Measurements from ENCODE around the gene DDAH1.

The DDAH1 gene

DNA sequence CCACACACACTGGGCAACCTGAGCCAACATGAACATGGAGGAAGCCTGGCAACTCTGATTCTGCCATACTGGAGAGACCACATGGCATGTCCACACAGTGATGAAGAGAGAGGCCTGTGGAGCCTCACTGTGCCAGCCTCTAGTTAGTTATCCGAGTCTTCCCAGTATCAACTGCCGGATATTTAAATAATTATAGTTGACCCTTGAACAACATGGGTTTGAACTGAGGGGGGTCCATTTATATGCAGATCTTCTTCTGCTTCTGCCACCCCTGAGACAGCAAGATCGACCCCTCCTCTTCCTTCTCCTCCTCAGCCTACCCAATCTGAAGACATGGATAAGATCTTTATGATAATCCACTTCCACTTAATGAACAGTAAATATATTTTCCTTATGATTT, 27.8 kb downstream of the DDAH1 start:
- no peak for DNase-seq

DNA sequence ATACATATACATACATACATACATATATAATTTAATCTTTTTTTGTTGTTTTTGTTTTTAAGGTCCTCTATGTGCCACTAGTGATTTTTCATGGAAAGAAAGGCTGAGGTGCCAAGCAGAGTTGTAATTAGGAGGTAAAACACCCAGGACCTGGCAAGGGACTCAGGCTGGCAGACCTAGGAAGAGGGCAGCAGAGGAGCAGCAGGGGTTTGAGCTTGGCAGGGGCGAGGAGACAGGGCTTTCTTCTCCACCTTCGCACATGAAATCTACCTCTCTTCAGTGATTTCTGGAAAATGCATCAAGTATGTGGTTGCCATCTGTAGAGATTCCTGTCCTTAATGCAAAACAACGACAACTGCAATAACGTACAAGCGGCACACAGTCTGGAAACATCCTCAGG, 31.9 kb downstream of the DDAH1 start:
- DNase-seq: no peak

DNA sequence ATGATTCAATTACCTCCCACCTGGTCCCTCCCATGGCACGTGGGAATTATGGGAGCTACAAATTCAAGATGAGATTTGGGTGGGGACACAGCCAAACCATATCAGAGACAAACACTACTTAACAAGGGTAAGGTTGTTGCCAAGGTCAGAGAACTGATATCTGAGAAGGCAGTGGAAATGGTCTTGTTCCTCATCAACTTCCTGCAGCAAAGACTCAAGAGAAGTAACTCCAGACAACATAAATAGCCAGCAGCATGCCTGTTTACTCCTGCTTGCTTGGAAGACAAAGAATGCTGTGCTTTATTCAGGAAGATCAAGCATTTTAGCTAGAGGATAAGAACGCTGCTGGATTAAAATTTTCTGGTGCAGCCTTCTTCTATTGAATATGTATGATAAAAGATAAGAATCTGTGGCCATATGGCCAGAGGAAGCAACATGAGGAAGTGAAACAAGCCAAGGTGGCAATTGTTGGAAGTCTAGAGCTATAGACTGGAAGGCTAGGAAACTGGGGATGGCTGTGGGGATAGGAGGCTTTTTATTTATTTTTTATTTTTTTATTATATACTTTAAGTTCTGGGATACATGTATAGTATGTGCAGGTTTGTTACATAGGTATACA, 36.4 kb downstream of the DDAH1 start:
- no peak for DNase-seq

DNA sequence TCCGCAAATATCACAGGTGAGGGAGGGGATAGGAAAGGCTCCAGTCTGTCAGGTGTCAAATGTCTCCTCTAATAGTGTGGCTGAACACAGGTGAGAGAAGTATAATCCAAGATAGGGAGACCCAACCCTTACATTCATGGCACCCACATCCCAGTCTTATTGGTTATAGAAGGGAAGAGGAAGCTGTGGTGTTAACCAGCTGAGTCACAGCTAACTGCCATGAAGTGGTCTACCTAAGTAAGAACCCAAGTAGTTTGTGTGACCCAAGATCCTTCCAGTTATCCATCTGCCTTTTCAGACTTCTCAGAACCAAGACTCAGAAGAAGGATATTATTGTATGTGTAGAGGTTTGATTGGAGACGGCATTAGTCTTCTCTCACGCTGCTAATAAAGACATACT, 37.1 kb downstream of the DDAH1 start:
- DNase-seq: no peak

DNA sequence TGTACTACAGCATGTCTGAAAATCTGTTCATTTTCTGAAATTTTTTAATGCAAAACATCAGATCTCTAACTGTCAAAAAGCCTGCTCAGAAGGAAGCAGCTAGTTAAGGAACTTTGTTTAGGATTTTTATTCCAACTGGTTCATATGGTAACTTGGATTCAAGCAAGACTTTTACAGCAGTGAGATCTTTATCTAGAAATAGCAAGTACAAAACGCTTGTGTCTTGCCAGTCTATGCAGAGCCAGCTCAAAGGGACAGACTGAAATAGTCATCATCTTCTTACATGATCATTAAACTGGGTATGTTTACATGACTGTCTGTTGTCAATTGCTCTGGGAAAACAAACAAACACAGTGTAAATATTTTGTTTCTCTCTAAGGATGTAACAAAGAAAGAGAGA, 37.6 kb downstream of the DDAH1 start:
- DNase-seq: no peak

DNA sequence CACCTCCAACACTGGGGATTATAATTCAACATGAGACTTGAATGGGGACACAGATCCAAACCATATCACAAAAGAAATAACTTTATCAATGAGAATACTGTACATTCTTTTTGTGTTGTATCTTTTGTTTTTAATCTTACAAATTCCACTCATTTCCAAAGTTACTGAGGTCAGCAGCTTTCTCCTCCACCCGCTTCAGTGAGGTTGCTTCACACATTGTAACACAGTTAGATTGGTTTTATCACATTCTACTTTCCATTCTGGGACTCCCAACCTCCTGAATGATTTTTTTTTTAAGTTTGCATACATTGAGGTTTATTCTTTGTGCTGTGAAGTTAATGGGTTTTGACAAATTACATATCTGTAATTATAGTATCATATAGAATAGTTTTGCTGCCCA, 43.8 kb downstream of the DDAH1 start:
- no peak for DNase-seq

DNA sequence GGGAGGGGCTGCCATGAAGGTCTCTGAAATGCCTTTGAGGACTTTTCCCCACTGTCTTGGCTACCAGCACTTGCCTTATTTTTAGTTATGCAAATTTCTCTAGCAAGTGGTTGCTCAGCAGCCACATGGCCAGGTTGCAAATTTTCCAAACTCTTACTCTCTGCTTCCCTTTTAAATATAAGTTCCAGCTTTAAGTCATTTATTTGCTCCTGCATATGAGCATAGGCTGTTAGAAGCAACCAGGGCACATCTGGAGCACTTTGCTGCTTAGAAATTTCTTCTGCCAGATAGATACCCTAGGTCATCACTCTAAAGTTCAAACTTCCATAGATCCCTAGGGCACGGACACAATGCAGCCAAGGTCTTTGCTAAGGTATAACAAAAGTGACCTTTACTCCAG, 44.8 kb downstream of the DDAH1 start:
- DNase-seq: no peak

DNA sequence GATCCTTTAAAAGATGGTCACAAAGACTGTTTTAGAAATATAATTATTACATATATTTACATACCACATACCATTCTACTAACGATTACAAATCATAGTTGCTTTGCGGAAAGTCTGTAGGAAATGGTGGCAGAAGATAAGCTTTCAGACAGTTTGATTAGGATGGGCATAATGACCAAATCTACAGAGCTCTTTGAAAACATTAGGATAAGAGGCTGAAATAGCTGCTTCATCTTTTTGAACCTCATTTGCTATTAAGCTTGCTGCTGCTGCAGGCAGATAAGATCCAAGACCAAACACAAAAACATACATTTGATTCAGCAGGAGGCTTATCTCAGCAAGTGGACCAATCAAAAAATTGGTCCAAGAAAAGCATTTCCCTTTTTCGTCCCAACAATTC, 47.1 kb downstream of the DDAH1 start:
- DNase-seq: no peak

DNA sequence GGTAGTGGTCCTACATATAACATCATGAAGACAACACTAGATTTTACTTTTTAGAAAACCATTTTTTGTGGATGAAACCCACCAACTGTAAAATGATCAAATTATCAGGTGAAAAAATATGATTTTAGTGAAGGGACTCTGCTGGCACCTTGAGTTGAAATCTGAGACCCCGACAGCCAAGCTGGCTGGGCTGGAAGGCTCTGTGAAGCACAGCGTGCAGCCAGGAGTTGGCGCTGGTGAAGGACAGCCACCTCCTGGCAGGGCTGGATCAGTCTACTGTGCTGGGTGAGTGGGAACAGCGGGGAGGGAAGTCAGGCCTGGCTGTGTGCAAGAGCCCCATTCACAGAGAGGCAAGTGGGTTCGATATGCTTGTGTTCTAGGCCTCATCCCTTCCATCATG, 47.9 kb downstream of the DDAH1 start:
- no peak for DNase-seq

DNA sequence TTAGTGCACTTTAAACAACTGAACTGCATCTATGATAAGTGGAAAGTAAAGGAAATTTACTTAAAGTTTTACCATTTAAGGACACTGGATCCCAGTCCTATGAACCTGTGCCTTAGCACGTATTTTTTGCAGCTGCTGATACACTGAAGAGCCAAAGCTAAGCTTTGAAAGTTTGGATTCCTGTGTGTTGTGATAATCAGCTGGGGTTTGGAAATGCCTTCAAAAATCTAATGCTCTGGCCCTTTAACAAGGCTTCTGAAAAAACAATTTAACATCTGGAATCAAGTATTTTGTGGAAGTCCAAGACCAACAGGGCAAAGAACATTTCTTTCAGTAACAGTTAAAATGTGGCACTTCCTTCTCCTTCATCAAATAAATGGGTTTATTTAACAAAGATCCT, 51.8 kb downstream of the DDAH1 start:
- no peak for DNase-seq

DNA sequence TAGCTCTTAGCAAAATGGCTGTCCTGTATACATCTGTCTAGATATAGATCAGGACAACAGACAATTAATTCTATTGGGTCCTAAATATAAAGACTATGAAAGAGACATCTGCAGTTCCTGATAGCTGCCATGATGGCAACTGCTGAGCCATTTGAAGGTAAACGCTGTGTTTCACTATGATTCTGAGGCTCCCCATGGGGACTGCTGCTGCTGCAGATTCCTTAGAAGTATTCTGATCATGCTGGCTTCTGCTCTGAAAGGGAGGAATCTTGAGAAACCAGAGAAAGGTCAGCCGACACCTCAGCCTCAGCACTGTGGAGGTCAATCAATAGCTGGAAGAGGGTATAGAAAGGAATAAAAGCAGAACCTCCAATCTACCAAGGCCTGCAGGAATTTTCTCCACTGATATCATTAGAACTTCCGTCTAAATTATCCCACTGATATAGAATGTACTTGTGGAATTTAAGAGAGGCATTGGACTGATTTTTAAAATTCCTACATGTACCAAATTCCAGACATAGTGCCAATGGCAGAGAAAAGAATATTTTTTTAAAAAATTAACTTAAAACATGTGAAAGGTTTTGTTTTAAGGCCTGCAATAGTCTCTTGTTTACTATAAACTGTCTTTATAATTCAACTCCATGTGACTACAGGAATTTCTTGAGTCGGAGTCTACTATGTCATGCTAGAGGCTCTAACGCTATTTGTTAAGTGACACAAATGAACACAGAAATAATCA, 53.2 kb downstream of the DDAH1 start:
- no peak for DNase-seq

DNA sequence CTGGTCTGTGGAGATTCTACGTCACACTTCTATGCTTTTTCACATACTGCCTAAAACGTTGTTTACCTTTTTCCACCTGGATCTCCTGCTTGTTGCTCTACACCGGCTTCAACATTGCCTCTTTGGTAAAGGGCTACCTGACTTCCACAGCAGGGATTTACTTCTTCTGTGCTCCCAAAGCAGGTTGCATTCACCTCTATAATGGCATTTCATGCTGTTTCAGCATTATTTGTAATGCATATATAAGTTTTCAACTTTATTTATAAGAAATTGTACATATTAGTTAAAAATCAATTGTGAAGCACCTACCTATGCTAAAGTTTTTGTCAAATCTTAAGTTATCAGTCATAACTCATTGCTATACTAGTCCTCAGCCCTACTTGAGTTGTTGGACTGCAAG, 55.4 kb downstream of the DDAH1 start:
- no peak for DNase-seq

DNA sequence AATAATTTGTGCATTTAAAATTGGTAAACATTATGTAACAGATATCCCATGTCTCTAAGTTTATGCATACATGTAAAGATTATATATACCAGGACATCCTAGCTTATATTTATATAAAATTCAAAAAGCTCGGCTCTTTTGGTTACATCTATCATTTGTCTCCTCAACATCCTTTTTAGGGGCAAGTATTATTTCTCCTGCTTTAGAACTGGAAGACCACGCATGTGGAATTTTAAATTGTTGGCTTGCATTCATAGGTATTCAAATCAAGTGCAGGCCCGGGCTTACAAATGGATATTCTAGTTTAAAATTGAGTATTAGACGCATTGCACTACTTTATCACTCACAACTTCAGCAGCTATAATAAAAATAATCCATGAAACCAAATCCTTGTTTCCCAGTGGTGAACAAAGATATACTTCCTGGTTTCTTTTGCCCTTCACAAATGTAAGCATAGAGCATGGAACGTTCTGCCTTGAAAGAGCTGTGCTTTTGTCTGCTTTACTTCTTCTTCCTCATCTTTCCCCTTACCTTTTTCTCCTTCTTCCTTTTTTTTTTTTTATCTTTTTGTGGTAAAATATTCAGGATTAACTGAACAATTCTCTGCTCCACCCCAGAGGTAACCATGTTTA, 57.1 kb downstream of the DDAH1 start:
- DNase-seq: no peak

DNA sequence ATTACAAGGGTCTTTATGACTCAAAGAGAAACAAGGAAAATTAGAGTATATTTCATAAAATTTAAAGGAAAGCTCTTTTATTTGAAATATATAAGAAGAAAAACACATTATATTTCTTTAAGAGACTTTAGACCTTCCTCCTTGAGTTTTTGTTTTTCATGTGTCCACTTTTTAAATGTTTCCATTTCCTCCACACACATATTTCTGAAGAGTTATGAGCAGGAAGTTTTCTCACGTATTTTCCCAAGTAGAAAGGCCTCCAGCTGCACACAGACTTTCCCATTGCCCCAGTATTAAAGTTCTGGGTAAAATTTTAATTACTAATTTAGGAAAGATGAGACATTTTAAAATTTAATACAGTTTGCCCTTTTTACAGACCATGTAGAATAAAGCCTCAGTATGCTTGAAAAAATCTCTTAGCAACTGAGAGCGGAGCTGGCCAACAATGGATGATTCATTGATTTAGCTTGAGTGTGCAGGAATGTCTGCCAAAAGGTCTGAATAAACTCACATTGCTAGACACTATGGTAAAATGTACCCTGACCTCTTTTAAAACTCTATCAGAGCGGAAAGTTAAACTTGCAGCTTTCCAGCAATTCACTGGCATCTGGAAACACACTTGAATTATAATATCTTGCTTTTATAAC, 57.9 kb downstream of the DDAH1 start:
- no peak for DNase-seq

DNA sequence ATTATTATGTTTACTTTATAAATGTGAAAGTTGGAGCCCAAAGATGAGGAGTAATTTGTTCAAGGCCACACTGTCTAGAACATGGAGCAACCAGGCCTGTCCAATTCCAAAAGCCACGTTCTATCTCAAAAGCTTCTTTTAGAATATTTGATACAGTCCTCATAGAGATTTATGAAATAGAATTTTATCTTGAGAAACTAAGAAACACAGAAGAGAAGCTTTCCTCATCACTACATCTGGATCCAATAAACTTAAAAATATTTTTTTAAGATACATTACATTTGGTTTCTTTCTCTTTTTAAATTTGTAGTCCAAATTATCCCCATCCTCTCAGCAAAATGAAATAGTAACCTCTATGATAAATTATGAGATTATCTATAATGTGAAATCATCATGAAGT, 58.9 kb downstream of the DDAH1 start:
- DNase-seq: no peak

DNA sequence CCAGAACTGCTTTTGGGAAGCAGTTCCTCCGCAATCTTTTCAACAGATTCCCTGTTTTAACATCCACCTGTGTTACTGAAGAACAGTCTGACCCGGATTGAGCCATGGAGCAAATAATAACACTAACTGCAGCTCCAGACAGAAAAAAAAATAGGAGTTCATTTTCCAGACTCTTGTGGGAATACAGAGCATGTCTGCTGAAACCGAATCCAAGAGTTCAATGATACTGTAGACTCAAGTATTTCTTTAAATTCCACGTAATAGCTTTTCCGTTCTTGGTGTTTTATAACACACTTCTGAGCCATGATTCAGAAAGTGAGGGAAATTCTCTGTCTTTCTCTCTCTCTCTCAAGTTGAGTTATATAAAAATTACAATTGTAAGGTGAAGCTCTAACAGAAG, 60.6 kb downstream of the DDAH1 start:
- no peak for DNase-seq

DNA sequence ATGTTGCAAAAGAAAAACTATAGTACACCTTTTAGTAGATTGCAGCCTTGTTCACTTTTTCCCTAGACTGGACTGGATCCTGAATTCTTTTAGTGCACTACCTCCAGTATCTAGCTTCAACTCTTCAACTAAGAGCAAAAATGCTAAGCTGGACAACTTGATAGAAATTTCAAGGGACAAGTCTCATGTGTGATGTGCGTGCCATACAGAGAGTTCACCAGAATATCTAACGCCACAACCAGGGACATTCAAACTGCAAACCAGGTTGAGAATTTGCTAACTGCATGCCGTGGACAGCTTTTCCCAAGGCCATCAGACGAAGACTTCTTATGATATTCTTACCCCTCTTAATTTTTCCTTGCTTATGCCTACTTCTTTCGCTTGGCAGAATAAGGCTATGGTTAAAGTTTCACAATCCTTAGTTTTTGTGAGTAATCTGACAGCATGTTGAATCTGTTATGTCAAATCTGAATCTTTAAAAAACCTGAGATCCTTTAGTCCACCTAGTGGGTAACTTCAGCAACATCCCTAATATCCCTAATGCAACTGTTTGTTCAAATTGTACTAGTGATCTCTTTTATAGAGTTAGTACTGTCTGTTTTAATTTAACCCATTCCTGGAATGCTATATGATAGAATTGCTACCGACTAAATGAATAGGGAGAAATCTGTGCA, 66.4 kb downstream of the DDAH1 start:
- DNase-seq: no peak

DNA sequence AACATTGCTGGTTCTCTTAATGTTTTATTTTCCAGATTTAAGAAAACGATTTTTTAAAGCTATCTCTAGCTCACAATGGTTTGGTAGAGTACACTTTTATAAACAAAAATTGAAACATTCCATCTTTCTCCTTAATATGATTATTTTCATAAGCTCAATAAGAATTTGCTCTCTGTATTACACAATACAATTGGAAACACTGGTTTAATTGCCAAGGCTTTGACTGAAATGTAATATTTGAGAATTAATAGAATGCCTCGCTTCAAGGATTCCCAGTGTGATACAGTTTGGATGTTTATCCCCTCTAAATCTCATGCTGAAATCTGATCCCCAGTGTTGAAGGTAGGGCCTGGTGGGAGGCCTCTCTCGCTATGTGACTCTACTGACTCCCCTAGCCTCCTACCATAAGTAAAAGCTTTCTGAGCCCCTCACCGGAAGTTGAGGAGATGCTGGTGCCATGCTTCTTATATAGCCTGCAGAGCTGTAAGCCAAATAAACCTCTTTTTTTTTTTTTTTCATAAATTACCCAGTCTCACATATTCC, 67.4 kb downstream of the DDAH1 start:
- no peak for DNase-seq

DNA sequence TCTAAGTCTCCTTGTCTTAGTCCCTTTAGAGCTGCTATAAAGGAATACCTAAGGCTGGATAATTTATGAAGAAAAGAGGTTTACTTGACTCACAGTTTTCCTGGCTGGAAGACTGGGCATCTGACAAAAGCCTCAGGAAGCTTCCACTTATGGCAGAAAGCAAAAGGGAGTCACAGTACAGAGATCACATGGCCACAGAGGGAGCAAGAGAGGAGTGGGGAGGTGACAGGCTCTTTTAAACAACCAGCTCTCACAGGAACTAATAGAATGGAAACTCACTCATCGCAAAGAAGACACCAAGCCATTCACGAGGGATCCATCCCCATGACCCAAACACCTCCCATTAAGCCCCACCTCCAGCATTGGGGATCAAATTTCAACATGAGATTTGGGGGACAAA, 68.8 kb downstream of the DDAH1 start:
- no peak for DNase-seq

DNA sequence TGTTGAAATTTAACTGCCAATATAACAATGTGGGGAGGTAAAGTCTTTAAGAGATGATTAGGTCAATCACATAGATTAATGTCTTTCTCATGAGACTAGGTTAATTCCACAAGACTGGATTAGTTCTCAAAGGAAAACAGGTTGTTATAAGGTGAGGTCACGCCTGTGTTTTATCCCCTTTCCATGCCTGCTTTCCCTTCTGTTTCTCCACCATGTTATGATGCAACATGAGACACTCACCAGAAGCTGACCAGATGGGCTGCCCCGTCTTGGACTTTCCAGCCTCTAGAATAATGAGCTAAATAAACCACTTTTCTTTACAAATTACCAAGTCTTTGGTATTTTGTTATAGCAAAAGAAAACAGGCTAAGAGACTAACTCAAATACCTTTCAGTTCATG, 70.8 kb downstream of the DDAH1 start:
- DNase-seq: no peak

DNA sequence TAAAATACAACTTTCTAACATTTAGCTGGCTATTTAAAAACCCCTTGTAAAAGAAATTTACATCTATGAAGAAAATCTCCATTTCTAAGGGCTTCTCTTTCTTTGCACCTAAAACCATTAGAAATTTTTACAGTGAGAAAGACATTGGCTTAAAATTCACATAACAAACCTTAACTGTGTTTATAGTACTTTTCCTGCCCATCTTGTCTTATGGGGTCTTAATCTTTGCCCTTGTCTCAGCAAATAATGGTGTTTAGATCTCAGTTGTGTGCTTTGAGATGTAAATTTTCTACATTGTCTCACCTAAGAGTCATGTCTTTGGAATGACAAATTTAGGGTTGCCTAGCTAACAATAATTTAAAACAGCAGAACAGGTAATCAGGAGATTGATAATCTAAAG, 71.5 kb downstream of the DDAH1 start:
- no peak for DNase-seq

DNA sequence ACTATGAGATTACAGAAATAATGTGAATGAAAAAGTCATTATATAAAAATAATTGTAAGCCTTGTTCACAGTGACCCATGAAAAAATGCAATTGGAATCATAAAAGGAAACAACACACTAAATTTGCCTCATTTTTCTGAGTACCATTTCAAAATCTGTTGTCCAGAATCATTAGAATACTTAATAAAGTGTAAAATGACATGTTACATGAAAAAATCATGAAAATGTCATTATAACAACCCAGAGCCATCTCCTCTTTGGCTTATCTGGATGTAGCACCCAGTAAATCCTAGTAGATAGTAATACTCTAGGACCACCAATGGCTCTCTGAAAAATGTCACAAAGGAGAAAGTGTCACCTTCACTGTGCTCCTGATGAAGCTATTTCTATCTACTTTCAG, 76.5 kb downstream of the DDAH1 start:
- no peak for DNase-seq

DNA sequence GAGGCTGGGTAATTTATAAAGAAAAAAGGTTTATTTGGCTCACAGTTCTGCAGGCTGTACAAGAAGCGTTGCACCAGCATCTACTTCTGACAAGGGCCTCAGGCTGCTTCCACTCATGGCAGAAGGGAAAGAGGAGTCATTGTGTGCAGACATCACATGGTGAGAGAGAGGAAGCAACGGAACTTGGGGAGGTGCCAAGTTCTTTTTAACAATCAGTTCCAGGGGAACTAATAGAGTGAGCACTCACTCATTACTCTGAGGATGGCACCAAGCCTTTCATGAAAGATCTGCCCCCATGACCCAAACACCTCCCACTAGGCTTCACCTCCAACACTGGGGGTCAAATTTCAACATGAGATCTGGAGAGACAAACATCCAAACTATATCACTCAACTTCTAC, 77.2 kb downstream of the DDAH1 start:
- no peak for DNase-seq
